EH (cell line): Measurements from ENCODE around the gene DSCAML1.
"Not testable (repeated sequence)": the region's sequence is repeated elsewhere in the genome, so short reads cannot be mapped to it uniquely, and the experiment has no call there.

Source experiments
- DNase-seq: peaks from one replicate; pipeline ENCODE4 v3.0.0-alpha.2; 2015; ENCODE audit warnings: low read depth

The DSCAML1 gene

DNA sequence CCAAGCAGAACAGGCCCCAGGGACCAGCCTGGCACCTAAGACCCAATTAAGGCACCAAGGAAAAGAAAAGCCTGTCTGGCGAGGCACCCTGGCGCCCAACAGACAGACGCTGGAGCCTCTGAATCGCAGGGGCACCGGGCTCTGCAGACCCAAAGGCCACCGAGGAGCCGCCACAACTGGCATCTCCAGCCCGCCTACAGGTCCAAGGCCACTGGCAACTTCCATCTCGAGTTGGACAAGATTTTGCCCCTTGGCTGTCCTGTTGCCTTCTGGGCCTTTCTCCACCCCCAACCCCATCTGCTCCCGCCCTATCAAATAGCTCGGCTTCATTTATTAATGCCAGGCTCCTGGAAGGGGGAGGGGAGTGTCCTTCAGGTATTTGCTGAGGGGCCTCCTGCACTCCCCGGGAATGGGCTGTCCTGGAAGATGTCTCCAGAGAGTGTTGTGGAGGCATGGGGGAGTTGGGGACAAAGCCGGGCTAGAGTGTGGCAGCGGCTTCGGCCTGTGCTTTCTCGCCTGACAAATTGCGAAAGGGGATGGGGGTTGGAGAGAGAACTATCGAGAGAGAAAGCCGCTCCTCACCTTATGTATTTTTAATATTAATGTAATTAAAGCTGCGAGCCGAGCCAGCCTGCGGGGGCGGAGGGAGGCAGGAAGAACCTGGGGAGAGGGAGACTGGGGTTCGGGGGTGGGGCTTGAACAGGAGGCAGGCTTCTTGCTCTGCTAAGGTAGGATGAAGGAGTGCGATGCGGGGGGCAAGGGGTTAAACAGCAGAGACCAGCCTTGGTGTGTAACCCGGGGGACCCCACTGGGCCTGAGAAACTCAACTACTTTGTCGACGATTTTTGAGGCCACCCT is 2.0 kb downstream of the DSCAML1 start:
- no peak for DNase-seq

DNA sequence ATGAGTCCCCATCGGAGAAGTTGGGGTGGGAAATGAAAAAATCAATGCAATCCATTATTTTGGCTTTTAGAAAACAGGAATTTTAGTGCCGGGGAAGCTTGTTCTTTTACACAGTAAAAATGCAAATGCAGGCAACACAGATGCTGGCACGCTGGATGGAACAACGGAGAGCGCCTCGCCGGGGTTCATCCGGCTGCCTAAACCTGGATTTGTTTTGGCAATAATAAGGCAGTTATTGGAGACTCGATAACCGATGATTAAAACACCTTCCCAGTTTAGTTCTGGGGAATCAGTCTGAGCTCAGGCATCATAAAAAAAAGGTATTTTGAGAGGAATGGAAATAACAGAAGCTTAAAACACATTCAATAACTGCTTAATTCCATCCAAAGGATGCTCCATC is 2.9 kb downstream of the DSCAML1 start:
- DNase-seq: no peak

DNA sequence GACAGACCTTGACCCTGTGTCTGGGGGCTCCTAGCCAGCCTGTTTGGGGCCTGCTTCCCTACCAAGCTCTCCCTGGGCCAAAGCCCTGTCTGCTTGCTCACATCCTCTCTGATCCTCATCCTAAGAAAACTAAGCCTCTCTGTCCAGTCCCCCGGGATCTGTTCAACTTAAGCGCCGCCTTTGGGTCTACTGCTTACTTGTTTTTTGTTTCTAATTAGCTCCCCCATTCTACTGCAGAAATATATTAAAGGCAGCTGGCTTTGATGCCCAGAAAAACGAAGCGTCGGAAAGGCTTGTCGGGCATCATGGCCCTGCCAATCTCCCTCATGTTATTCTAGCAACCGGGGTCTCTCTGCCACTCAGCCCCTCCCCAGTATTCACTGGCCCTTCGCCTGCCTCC is 3.4 kb downstream of the DSCAML1 start:
- DNase-seq: no peak

DNA sequence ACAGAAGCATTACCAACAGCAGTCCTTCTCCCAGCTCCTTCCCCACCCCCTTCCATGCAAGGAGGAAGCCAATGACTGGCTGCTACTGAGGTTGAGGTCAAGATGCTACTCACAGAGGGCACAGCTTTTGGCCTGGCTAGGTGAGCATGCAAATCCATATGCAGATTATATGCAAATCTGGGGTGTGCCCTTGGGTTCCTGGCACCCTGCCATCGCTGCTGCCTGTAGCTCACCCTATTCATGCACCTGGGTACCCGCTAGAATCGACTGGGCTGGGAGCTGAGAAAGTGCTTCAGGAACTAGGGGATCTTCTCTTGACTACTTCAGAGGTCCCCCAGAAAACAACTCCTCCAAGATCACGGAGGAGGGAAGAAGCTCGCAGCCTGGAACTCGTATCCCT is 4.0 kb downstream of the DSCAML1 start:
- DNase-seq: no peak

DNA sequence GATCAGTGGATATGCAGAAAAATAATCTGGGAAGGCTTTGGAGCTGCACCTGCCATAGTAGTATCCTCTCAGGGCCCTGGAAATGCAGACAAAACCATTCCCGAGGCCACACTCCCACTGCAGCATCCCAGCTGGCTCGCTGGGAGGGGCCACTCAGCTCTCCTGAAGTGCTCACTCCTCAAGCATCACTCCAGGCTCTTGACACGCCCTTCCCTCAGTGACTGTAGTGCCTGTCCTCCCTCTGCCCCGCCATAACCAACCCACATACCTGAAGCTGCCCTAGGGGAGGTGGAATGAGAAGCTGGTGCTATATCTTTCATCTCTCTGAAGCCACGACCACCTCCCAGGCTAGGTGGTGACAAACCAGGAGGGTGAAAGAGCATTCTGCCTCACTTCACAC is 4.8 kb downstream of the DSCAML1 start:
- DNase-seq: no peak

DNA sequence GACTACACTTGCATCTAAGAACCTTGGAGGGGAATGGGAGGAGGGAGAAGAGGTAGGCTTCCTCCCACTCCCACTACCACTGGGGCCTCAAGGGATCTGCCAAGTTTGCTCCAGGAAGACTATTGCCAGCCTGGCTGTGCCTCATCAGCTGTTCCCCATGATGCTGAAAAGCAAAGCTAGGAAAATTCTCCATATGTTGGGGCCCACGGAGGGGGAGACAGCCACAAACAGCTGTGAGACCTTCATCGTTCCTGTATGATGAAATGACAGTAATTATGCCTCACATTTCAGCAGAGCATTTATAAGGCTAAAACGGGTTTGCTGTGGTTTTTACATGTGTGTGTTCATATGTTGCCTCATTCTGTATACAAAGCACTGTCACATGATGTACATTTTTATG is 6.7 kb downstream of the DSCAML1 start:
- no peak for DNase-seq

DNA sequence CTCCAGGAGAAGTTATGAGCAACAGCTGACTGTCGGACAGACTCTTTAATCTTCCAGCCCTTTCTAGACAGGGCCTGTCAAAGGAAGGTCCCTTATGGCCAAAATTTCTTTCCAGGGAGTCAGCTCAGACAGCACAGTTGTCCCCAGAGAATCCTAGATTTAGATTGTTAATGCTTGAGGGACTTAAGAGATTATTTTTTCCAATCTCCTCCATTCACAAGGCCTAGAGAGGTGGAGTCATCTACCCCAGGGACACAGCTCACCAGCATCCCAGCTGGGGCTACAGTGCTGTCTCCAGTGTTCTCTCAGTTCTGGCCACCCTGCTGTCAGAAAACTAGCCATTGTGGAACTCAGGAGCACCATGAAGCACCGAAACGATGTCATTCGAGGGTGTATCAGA is 7.8 kb downstream of the DSCAML1 start:
- no peak for DNase-seq

DNA sequence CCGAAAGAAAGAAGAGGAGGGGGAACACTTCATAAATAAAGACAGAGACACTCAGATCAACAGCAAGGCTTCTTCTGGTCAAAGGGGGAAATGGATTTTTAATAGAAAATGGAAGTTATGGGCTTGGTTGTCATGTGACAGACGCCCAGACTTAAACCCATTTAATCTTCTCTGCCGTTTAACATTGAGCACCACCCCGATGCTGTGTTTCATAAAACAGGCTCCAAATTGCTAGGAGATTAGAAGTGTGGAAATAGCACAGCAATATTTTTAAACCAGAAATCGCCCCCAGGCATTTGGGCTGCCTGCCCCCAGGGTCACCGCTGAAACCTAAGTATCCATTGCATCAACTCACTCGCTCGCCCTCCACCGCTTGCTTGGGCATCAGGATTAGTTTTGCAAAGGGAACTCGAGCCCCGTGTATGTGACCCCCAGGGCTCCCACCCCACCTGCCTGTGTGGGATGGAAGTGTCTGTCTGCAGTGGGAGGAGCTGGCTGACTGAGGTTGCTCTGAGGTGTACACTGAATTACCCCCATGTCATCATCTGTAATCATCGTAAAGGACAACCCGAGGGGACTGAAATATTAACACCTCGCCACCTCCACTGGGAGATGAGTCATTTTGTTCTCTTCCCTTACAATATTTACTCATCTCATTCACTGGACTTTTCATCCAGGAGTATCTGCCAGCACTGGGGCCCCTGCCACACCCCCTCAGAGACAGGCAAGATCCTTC is 10.7 kb downstream of the DSCAML1 start:
- no peak for DNase-seq

DNA sequence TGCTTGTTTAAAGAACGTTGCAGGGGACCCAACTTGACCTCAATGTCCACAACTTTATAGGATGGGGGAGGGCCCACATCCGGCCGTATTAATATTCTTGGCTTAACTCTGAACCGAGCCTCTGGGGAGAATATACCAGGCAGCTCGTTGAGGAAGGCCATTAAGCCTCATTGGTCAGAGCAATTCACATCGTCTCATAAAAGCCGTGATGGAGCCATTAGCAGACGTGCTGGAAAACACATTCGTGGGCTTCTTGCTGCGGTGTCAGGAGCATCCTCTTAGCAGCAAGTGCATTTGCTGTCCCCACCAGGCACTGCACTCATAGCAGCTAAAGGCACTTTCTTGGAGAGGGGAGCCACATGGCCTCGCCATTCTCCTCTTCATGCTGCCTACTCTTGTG is 14.9 kb downstream of the DSCAML1 start:
- no peak for DNase-seq

DNA sequence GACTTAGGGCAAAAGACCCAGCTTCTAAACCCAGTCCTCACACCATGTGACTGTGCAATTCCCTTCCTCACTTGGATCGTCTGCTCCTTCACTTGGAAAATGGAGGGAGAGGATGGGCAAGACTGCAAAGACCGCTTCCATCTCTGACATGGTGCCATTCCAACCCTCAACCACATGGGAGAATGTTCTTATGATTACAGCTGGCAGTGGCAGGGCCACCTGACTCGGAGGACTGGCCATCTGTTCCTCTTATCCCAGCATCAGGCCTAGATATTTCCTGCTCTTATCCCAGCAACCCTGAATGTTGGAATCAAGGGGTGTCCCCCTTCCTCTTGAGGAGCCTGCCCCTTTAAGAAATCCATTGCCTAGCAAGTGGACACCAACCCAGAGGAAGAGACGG is 15.4 kb downstream of the DSCAML1 start:
- DNase-seq: no peak

DNA sequence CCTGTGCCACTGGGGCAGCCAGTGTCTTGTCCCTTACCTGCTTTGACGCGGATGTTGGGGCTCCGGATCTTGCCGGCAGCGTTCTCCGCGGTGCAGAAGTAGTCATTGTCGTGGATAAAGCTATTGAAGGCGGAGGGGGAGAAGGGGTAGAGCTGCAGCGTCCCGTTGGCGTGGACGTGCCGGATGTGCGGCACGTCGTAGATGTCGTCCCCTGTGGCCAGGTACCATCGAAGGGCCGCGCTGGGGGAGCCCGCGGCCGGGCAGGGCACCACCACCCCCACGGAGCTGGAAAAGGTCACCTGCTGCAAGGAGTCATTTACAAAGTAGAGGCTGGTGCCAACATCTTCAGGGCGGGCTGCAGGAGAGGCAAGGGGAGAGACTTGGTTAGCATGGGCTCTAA is 16.6 kb downstream of the DSCAML1 start:
- no peak for DNase-seq

DNA sequence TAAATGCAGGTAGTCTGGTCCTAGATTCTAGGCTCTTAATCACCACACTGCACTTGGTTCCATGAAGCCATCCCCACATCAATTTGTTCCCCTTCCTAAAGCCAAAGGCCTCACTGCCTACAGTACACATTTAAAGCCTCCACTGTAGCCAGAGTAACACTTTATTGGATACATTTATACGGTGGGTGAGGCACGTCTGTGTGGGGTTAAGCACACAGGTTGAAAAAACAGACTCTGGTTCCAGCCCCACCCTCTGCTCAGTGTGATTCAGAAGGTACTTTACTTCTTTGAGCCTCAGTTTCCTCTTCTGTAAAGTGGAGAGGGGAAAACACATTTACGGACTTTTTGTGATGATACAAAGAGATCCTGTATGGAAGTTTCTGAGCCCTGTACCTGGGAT is 22.5 kb downstream of the DSCAML1 start:
- no peak for DNase-seq

DNA sequence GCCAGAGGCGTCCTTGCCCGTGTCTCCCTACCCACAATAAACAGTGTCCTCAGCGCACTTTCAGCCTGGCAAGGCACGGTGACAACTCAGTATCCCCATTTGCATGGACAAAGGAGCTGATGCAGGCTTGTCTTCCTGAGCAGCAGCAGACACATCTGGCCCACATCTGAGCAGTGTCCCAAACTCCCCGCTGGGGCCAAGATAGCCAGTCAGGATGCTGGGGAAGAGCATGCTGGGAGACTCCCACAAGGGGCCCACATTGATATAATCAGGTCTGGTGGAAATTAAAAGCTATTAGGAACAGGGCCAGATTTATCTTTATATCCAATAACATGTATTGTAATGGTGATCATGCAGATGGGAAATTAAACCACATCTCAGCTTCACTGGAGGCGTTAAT is 24.7 kb downstream of the DSCAML1 start:
- no peak for DNase-seq

DNA sequence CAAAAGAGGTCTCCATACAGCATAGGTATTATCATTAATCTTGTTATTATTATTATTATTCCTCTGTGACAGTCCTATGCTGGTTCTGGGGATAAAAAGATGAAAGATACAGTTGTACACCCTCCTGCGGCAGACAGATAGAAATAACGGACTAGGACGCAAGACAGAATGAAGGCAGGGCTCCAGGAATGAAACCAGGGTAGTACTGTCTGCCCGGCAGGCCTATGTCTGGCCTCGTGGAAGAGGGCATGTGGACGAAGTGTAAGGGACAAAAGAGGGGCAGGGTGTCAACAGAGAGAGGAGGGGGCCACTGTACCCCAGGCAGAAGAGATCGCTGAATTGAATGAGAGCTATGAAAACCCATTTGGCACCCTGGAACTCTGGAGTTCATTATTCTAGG is 25.2 kb downstream of the DSCAML1 start:
- no peak for DNase-seq

DNA sequence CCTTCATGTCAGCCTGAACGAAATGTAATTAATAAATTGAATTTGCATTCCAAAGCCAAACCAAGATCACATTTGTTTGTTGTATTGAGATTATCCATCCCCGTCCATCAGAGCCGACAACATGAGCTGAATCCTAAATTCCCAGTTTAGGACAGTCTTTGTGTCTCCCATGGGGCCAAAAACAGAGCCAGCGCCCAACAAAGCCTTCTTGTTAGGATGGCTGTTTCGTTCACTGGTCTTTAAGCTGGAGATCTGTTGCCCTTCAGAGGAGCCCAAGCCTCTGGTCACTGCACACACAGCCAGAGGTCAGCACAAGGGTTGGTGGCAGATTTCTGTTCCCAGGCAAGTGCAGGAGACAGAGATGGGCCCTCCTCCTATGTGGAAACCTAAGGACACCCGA is 25.8 kb downstream of the DSCAML1 start:
- DNase-seq: no peak

DNA sequence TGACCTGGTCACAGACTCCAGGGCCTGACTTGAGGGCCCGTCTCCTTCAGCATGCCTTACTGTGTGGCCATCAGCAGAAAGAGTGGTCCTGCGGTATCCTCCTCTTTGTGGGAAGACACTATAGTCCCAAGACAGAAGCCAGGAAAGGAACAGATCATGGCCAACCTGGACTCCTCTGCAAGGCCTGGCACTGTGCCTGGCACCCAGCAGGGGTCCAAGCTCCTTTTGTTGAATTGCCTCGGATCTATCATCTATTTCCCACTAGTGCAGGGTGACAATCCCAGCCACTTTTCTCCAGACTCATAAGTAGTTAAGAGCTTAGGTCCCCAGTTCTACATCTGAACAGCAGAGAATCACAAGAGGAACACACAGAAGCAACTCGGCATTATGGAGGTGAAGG is 27.0 kb downstream of the DSCAML1 start:
- DNase-seq: no peak

DNA sequence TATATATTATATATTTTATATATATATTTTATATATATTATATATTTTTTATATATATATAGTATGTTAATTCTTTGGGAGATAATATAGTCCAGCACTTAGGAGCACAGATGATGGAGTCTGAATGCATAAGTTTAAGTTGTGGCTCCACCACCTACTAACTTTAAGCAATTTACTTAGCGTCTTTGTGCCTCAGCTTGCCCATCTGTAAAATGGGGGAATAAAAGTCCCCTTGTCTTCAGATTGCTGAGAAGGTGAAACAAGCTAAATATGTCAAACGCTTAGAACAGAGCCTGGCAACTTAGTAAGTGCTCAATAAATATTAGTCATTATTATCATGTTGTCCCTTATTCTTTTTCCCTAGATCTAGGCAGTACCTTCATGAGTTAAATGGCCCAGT is 27.5 kb downstream of the DSCAML1 start:
- DNase-seq: no peak

DNA sequence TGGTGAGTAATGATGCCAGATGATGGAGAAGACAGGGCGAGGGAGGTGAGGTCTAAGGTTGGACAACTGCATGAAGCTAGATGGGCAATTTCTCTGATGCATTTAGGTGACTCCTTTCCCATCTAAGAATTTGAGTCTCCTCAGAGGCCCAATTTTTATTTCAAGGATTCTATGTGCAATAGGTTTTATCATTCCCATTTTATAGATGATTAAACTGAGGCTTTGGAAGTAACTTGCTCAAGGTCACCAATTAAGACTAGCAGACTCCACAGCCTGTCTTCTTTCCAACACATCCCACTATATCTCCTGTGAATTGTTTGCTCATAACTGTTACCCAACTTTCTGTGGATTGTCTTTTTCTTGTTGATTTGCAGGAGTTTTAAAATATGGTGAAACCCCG is 28.5 kb downstream of the DSCAML1 start:
- DNase-seq: no peak

DNA sequence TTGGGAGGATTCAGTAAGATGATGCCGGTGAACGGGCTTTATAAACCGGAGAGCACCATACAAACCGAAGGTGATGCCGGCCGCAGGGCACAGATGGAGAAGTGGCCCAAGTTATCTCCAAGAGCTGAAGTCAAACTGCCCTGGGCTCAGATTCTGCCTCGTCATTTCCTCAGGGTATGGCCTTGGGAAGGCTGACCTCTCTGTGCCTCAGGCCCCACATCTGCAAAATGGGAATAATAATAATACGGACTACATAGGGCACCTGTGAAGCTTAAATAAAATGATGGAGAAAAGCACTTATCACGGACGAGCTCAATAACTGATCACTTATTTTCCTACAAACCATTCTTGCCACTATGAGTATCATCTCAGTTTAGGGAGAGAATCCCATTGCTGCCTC is 29.9 kb downstream of the DSCAML1 start:
- no peak for DNase-seq

DNA sequence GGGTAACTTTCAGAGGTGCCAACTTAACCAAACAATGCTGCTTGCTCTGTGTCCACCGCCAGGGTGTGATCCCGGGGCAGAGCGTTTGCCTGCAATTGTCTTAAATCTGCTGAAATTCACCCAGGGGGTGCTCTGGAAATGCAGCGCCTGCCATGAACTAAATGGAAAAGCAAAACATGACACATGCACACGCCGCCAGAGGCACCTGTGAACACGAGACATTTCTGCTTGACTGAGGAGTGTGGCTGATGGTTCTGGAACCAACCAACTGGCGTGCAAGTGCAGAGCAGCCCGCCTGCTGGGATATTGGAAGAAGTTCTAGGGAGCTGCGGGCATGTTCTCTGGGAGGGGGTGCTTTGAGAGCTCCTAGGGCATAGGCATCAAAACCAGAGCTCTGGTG is 30.4 kb downstream of the DSCAML1 start:
- DNase-seq: no peak

DNA sequence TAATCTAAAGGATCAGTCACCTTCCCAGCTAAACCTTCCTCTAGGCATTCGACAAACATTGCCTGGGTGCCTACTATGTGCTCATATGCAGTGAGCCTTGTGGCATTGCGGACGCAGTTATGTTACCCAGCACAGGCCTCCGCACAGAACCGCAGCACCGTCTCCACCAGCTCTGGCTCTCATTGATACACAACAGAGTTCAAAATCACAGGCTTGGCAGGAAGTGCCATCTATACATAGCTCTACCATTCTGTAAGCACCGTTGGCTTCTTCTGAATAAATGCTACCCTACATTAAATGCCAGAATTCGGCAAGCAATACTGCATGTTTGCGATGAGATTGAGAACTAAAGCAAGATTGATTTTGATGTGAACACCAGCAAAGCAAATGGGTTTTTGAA is 31.0 kb downstream of the DSCAML1 start:
- DNase-seq: no peak

DNA sequence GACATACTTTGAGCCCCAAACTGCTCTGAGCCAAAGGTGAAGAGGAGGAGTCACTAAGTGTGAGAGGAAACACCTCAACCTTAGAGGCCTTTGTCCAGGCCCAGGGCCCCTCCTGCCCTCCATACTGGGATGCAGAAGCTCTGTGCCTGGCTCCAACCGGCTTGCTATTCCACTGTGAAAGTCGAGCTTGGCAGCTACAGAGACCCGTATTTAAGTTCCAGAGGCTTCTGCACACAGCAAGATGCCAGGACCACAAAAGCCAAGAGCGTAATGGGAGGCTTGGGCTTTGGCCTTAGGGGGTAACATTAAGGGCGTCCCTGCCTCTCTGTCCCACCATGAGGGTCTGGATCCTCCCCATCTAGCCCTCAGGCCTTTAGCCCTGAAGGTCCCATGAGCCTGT is 31.9 kb downstream of the DSCAML1 start:
- DNase-seq: no peak

DNA sequence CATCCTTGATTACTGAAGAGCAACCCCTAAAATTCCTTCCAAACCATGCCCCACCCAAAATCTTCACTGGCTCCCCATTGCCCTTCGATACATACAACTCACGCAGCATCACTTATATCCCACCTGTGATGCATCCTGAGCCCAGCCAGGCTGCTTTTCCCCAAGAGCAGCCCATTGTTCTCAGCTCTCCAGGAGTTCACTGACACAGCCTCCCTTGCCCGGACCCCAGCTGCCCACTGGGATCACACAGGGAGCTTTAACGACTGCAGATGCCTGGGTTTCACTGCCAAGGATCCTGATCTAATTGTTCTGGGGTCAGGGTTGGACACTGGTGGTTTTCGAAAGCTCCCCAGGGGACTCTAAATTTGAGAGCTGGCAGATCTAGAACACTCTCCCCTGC is 33.6 kb downstream of the DSCAML1 start:
- DNase-seq: not testable (repeated sequence)

DNA sequence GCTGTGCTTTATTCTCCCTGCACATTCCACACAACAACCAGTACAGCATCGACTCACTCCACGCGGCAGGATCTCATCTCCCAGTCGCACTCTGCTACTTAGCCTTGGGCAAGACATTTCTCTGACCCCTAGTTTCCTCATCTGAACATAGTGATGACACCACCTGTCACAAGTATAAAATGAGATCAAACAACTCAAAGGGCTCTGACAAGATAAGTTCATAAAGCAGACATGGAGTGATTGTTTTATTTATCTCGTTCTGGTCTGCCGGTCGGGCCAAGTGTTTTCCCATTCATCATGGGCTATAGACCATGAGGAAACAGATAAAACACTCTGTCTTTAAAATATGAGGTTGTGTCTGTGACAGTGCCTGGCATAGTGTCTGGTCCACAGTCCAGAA is 35.0 kb downstream of the DSCAML1 start:
- no peak for DNase-seq
